ENCODE data around the gene INTS15. TPM values are rescaled to one million over a fixed set of nuclear protein-coding genes. Genes with fewer than 3 reads are reported as not detected.

INTS15 gene
- total and polyA plus RNA-seq, 2 donors (not counting 3 experiments of a cell fraction or from before 2014, with no cell fraction given) = 35.7 to 51.6 TPM

DNA sequence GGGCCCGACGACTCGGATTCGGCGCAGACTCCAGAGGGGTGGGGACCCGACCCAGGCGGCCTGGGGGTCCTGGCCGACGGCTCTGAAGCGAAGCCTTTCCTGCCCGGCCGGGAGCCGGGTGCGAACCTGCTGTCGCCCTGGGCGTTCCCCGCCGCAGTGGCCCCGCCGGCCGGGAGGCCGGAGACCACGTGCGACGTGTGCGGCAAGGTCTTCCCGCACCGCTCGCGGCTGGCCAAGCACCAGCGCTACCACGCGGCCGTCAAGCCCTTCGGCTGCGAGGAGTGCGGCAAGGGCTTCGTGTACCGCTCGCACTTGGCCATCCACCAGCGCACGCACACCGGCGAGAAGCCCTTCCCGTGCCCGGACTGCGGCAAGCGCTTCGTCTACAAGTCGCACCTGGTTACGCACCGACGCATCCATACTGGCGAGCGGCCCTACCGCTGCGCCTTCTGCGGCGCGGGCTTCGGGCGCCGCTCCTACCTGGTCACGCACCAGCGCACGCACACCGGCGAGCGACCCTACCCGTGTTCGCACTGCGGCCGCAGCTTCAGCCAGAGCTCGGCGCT lies 62.7 kb downstream of the INTS15 start:
- Histone ChIP-seq H3K4me1 (ENCODE audit: control insufficient read depth, extremely low read depth, insufficient read depth, low read length) (no peaks in the 10 kb centered on the region), H2AFZ (ENCODE audit: low read depth, low read length) (no peak overlapping the region), H3K27ac (ENCODE audit: insufficient read depth, low read depth, low read length) (no peak overlapping the region), H3K79me2 (ENCODE audit: control insufficient read depth, insufficient read depth, low read length) (no peaks in the 10 kb centered on the region), H3K4me2 (ENCODE audit: insufficient read depth, low read length) (no peak overlapping the region), H3K27me3 (ENCODE audit: control insufficient read depth in 2 of 2, insufficient read depth in 2 of 2, low read length in 2 of 2) (no peaks in the 10 kb centered on the region), H3K9me1 (replicated peaks; ENCODE audit: control insufficient read depth, extremely low read depth, insufficient read depth, low read length) (no peaks in the 10 kb centered on the region), H3K4me3 (replicated peaks in 1 of 3; ENCODE audit: insufficient read depth in 1 of 3, low read depth in 1 of 3, low read length in 3 of 3) (no peak overlapping the region), H3K9me3 (replicated peaks; ENCODE audit: control insufficient read depth, insufficient read depth, low read length) (no peaks in the 10 kb centered on the region), H3K9ac (replicated peaks; ENCODE audit: extremely low read depth, insufficient read depth, low read length) (no peak overlapping the region), H3K36me3 (ENCODE audit: control insufficient read depth in 2 of 2, extremely low read depth in 1 of 2, insufficient read depth in 2 of 2, low read length in 2 of 2) (peaks cover 0 to 14% of the 10 kb centered on the region in 2 experiments), H4K20me1 (replicated peaks; ENCODE audit: control insufficient read depth, extremely low read depth, insufficient read depth, low read length) (no peaks in the 10 kb centered on the region)
- DNase-seq (ENCODE audit: low read depth, low spot score) = no peak
- BruUV-seq (replicated peaks) = no TSS peak
- no peak for FAIRE-seq
- POLR2A ChIA-PET = no interaction called here
- dilution Hi-C loops (cut with MboI; ENCODE audit: extremely low pct_ligation_motif_present, low sequenced_read_pairs) = no loop called here
- intact Hi-C loops (cut with micrococcal nuclease) = no loop called here
- CTCF ChIA-PET = no interaction called here
- no peak for TF ChIP-seq GATA2 (IDR thresholded peaks at IDR 0.05; ENCODE audit: insufficient read depth, insufficient read length, low read depth, low read length)
- no peak for TF ChIP-seq JUN (IDR thresholded peaks at IDR 0.05; ENCODE audit: borderline replicate concordance, insufficient read depth, insufficient read length, low read depth)
- TF ChIP-seq MAX (IDR thresholded peaks at IDR 0.05; ENCODE audit: insufficient read depth, insufficient read length) = no peak
- TF ChIP-seq FOS (IDR thresholded peaks at IDR 0.05; ENCODE audit: borderline replicate concordance, insufficient read depth, low read length) = no peak
- TF ChIP-seq MYC (IDR thresholded peaks at IDR 0.05; ENCODE audit: low read depth, low read length) = no peak
- TF ChIP-seq, protein P1, sequence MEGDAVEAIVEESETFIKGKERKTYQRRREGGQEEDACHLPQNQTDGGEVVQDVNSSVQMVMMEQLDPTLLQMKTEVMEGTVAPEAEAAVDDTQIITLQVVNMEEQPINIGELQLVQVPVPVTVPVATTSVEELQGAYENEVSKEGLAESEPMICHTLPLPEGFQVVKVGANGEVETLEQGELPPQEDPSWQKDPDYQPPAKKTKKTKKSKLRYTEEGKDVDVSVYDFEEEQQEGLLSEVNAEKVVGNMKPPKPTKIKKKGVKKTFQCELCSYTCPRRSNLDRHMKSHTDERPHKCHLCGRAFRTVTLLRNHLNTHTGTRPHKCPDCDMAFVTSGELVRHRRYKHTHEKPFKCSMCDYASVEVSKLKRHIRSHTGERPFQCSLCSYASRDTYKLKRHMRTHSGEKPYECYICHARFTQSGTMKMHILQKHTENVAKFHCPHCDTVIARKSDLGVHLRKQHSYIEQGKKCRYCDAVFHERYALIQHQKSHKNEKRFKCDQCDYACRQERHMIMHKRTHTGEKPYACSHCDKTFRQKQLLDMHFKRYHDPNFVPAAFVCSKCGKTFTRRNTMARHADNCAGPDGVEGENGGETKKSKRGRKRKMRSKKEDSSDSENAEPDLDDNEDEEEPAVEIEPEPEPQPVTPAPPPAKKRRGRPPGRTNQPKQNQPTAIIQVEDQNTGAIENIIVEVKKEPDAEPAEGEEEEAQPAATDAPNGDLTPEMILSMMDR (IDR thresholded peaks at IDR 0.05; ENCODE audit: extremely low read depth in 1 of 2, insufficient read depth in 1 of 2, low read depth in 1 of 2, low read length in 2 of 2) = no peak
- no peak for TF ChIP-seq EZH2 (IDR thresholded peaks at IDR 0.05; ENCODE audit: borderline replicate concordance, low read depth, low read length, severe bottlenecking)
- no peak for TF ChIP-seq POLR2A (IDR thresholded peaks at IDR 0.05; ENCODE audit: low read depth, low read length)
- no peak for TF ChIP-seq POLR2AphosphoS5 (IDR thresholded peaks at IDR 0.05; ENCODE audit: insufficient read depth, low read depth, low read length)
